ENCODE measurements around the gene SDC3. TPM values are rescaled to one million over a fixed set of nuclear protein-coding genes. Genes with fewer than 3 reads are reported as not detected.

SDC3 gene
- total and polyA plus RNA-seq, 2 of the 8 experiments (the other 6 are each of a cell fraction or from before 2014, with no cell fraction given), result 7.0 to 27.0 TPM

GRCh38 chr1:30823969-30824735 is 84.4 kb downstream of the SDC3 start (continued):
- TF ChIP-seq ATF3 (IDR thresholded peaks at IDR 0.05; ENCODE audit: insufficient read depth, low read depth, low read length) (no peak), GTF2F1 (IDR thresholded peaks at IDR 0.05; ENCODE audit: borderline replicate concordance, low read depth, low read length) (no peak)
